Skin of body (tissue), 2 donors: Measurements from ENCODE around the gene CACNA2D2. TPM values are rescaled to one million over a fixed set of nuclear protein-coding genes. Genes with fewer than 3 reads are reported as not detected.

Experiments
- DNase-seq: peaks from one replicate; lab custom pipeline; 2025; lab: John Stamatoyannopoulos, UW
- total RNA-seq: library from RNA; depleted of rRNA; stranded (reverse); fragments of >200 nt; gene quantifications from one replicate; pipeline ENCODE4 v1.2.3, GENCODE V29; 2014

The CACNA2D2 gene
- total RNA-seq, 1 donor from 2014 or later: 1.4 TPM

DNA sequence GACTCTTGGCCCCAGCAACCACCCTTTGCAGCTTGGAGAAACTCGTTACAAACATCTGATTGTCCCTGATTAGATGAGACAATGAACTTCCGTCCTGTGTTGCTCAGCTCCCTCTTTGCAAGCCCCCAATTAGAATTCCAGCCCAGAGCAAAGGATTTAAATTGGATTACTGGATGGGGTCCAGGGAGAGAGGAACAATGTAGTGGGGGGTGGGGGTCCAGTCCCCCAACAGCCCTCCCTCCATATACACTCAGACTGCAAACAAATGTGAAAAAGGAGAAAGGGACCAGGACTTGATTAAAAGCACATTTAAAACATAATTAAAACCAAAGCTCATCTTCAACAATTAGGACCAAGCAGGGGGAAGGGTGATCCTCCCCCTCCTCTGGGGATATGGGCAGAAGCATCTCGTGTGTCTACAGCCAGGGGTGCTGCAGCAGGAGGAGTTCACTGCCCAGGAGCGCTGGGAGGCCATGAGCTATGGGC lies 72.4 kb downstream of the CACNA2D2 start:
- DNase-seq: peak; percentile 93

DNA sequence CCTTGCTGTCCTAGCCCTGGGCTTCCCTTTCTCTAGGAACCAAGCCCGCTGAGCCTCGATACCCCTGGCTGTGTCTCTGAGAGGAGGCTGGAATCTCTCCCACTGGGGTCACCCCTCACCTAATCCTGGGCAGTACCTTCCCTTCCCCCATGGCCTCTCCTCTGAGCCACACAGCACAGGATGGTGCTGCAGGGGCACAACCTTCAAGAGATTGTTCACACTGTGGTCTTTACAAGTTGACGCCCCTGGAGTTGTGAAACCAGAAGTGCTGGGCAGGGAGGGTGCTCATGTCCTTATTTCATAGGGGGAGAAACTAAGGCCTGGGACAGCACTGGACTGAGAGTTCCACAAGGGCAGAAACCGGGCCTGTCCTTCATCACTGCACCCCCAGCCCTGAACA lies 73.2 kb downstream of the CACNA2D2 start:
- no peak for DNase-seq

GRCh38 chr3:50428007-50428633 lies 75.3 kb downstream of the CACNA2D2 start:
- no peak for DNase-seq

- no peak for DNase-seq
Measured at GRCh38 chr3:50427217-50427616, 76.2 kb downstream of the CACNA2D2 start.

GRCh38 chr3:50425911-50426310 lies 77.5 kb downstream of the CACNA2D2 start:
- DNase-seq: no peak

DNA sequence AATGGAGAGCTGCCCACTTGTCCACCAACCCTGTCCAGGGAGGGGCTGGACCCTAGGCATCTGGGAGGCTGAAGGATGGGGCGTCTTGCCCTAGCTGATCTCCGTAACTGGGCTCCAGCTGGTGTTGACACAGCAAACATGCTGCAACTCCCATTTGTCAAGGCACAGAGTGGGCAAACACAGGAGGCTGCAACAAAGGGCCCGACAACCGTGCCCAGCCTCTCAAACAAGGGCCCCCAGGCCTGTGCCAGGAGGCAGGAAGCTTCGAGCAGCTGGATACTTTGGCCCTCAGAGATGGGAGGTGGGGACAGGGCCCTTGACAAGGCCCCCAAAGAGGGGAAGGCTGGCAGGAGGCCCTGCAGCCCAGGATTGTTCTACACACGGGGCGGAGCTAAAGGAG lies 79.9 kb downstream of the CACNA2D2 start:
- no peak for DNase-seq

DNA sequence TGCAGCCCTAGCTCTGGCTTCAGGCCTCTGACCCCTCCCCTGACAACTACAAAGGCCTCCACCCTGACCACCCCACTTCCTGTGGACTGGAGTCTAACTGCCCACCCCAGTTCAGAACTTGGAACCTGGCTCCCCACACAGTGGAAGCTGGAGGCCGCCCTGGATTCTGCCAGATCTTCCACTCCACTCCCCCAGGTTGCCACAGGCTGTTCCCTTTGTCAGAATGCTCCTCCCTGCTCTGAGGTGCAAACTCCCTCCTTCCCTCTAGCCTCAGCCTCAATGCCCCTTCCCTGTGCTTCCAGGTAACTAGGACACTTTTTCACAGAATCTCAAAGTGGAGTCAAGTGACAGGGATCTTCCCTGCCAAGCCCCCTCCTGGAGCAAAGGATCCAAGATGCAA lies 81.3 kb downstream of the CACNA2D2 start:
- no peak for DNase-seq

GRCh38 chr3:50419595-50420370 lies 83.7 kb downstream of the CACNA2D2 start:
- no peak for DNase-seq

GRCh38 chr3:50418850-50419249 lies 84.6 kb downstream of the CACNA2D2 start:
- no peak for DNase-seq

- DNase-seq: no peak
Measured at GRCh38 chr3:50417637-50418033, 85.8 kb downstream of the CACNA2D2 start.

DNA sequence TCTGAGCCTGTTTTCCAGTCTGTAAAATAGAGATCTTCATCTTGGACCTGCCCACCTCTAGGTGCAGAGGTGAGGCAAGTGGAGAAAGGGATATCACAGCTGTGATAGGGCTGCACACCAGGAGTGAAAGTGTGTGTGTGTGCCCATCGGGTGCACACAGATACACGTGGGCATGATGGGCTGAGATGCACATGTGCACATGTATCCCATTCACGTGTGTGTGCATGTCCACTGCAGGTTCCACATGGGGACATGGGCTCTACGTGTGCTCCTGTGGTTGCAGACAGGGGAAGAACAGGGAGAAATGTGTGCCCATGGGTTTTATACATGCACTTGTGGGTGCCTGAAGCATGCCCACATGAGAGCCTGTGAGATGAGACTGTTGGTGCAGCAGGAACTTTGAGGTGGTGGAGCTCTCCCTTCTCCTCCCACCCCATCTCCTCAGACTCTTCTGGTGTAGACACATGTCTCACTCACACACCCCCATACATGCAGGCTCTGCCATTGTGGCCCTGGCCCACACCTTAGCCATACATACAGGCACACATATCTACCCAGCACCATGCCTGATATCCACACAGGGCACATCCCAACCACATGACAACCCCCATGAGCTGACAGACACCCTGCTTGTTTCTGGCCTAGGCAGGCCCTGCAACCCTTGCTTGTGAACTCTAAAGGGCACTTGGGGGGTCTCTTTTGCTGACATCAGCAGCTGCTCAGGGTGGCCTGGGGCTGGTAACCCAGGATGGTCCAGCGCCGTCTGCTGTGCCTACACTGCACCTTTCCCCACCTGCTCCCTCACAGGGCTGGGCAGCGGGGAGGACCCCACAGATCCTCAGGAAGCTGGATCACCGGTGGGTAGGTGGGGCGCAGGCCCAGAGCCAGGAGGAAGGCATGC lies 86.4 kb downstream of the CACNA2D2 start:
- no peak for DNase-seq

DNA sequence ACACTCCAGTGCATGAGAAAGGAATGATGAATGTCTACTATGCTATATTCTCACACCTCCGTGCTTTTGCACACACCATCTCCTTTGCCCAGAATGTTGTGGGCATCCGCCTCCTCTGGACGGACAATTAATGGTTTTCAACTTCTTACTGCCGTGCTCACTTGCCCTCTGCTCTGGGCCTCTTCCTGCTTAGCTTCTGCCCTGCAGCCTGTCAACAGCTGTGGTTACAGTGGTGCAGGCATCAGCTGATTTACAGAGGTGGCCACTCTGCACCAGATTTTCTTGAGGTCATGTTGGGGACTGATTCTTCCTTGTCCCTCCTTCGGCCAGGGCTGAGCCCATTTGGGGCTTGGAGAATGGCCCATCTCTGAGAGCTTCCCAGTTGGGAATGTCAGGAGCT lies 87.6 kb downstream of the CACNA2D2 start:
- no peak for DNase-seq

DNA sequence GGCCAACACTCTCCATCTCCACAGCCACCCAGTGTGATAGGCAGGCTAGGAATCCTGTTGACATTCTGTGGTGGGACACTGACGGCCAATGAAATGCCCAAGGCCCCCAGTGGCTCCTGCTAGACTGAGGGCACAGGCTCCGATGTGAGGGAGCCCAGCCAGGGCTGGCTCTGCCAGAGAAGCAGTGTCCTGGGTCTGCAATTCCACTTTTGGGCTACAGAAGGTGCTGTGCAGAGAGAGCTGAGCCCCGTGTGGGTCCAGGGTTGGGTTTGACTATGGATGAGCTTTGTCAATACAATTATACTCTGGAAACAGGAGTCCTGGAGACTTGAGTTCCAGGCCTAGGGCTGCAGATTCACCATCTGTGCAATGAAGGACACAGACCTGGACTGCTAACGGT lies 88.4 kb downstream of the CACNA2D2 start:
- no peak for DNase-seq

- no peak for DNase-seq
Measured at GRCh38 chr3:50414616-50415015, 88.8 kb downstream of the CACNA2D2 start.

DNA sequence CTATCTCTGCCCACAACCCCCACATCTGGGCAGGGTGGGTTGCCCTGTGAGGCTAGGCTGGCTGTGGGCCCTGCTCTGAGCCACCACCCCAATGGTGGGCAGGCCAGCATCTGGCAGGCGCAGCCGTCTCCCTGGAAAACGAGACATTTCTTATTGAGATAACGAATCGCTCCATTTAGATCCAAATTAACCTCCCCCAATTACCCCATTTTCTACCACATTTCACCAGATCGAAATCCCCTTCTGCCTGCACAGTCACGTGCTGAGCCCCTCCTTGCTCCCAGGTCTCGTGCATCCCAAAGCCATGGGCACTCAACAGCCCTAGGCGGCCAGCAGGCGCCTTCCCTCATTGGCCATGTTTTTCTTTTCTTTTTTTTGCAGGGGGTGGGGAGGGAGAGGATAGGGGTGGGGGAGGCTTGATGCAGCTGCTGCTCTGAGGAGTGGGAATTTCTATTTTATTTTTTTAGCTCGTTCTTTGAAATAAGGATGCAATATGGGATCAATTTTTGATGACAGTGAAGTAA lies 91.1 kb downstream of the CACNA2D2 start:
- no peak for DNase-seq

DNA sequence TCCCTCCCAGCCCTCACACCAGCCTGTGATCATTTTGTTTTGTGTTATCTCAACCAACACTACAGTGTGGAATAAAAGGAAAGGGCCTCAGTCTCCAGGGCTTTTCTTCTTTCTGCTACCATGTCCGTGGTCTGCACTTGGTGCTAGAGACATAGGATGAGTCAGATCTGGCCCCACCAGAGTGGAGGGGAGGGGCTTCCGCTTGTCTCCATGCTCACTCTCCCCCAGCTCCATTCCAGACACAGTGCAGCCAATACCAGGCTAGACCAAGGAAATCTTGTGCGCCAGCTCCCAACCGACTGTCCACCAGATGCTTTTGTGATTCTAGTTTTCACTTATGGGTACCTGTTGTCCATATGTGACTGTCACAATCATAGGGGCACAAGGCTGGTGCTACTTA lies 92.2 kb downstream of the CACNA2D2 start:
- no peak for DNase-seq

- DNase-seq: no peak
Measured at GRCh38 chr3:50410608-50411139, 92.8 kb downstream of the CACNA2D2 start.

DNA sequence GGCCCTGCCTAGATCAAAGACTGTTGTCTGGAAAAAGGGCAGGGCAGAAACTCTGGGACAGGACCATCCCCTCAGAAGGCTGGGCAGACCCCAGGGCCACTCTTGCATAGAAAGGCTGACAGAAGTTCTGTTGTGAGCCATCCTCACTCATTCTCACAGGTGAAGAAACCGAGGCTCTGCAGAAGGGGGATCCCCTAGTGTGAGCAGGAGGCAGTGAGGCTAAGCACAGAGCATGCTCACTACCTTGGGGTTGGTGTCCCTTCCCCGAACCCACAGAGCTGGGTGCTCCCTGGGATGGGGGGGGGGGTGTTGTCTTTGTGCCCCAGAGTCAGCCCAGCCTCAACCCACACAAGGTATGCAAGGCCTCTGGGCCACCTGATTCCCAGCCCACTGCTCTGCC lies 93.2 kb downstream of the CACNA2D2 start:
- DNase-seq: no peak

- no peak for DNase-seq
Measured at GRCh38 chr3:50408443-50408944, 94.9 kb downstream of the CACNA2D2 start.

GRCh38 chr3:50406487-50406886 lies 96.9 kb downstream of the CACNA2D2 start:
- DNase-seq: no peak

DNA sequence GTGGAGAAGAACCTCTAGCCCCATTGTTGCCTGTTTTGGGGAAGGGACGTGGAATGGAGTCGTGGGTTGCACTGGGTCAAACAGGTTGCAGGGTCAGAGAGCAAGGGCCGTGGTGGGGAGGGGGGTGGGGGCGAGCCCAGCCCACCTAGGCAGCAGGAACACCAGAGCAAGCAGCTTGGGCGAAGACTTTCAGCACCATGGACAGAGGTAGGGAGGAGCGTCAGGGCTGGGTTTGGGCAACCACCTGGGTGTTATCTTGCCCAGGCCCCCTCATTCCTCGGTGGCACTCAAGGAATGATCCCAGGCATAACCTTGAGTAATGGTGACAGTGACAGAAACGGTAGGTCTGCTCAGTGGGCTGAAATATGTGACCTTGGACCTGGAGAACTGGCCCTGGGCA lies 98.2 kb downstream of the CACNA2D2 start:
- DNase-seq: no peak
